ENCODE results near the gene PRLH.

- TF ChIP-seq EZH2 (IDR thresholded peaks at IDR 0.05; ENCODE audit: low read length, missing control alignments) (no peak), CTCF (conservative IDR thresholded peaks at IDR 0.05 in 1 of 2, IDR thresholded peaks at IDR 0.05 in 1 of 2; ENCODE audit: low read depth in 1 of 2, low read length in 2 of 2) (no peak)
These were observed 30.3 kb downstream of the PRLH start for GRCh38 chr2:237596520-237597195.

All from fibroblast of lung (primary cell).